A673 (cell line): Measurements from ENCODE around the gene AK5. TPM values are rescaled to one million over a fixed set of nuclear protein-coding genes. Genes with fewer than 3 reads are reported as not detected.

ENCODE experiments used
- BruUV-seq: library from RNA; stranded (reverse); fragments of 400-500 nt; replicated peaks from 2 replicates; lab custom pipeline; 2021; lab: Mats Ljungman, UMichigan
- CTCF ChIA-PET: fragments of 300-600 bp; sonication (Branson Sonifier 250); formaldehyde crosslinking; loops from one replicate; lab custom pipeline; 2022; ENCODE audit warnings: antibody characterized with exemption; lab: Charles Lee
- POLR2A ChIA-PET: fragments of 300-600 bp; sonication (Branson Sonifier 250); formaldehyde crosslinking; loops from one replicate; lab custom pipeline; 2022; ENCODE audit warnings: antibody characterized with exemption; ENCODE audit not compliant: low non-redundant PET; lab: Charles Lee
- DNase-seq: peaks from one replicate; pipeline ENCODE4 v3.0.0-alpha.2; 2015; ENCODE audit warnings: low spot score
- H3K27ac ChIP-seq: fragments of 200-600 bp; sonication (generic); 2 replicates; pipeline ENCODE4 v1.5.1; 2016; ENCODE audit warnings: mixed run types, low read depth, mild to moderate bottlenecking, mixed read lengths, antibody characterized with exemption, low read length; ENCODE audit not compliant: poor library complexity, severe bottlenecking
- H3K27me3 ChIP-seq: fragments of 200-600 bp; sonication (generic); replicated peaks from 2 replicates; pipeline ENCODE4 v1.6.1; 2017; ENCODE audit warnings: mixed run types, low read depth, mild to moderate bottlenecking, mixed read lengths, antibody characterized with exemption, low read length; ENCODE audit not compliant: insufficient read depth, poor library complexity
- H3K36me3 ChIP-seq: fragments of 200-600 bp; sonication (generic); 2 replicates; pipeline ENCODE4 v1.6.1; 2016; ENCODE audit warnings: mixed run types, mild to moderate bottlenecking, mixed read lengths, antibody characterized with exemption, low read length; ENCODE audit not compliant: insufficient read depth, poor library complexity, severe bottlenecking
- H3K4me1 ChIP-seq: fragments of 200-600 bp; sonication (generic); 2 replicates; pipeline ENCODE4 v1.6.1; 2017; ENCODE audit warnings: mixed run types, mild to moderate bottlenecking, mixed read lengths, antibody characterized with exemption, low read length; ENCODE audit not compliant: insufficient read depth, poor library complexity, severe bottlenecking
- H3K4me3 ChIP-seq: fragments of 200-600 bp; sonication (generic); 2 replicates; pipeline ENCODE4 v1.5.1; 2016; ENCODE audit warnings: low read depth, mixed run types, mild to moderate bottlenecking, mixed read lengths, low read length; ENCODE audit not compliant: poor library complexity, severe bottlenecking
- H3K9me3 ChIP-seq: fragments of 200-600 bp; sonication (generic); 2 replicates; pipeline ENCODE4 v1.6.1; 2016; ENCODE audit warnings: mixed run types, low read depth, mild to moderate bottlenecking, mixed read lengths, antibody characterized with exemption, low read length; ENCODE audit not compliant: poor library complexity, severe bottlenecking
- CTCF ChIP-seq: fragments of 300-800, 200-600 bp; sonication (generic); conservative IDR thresholded peaks from 2 replicates; pipeline ENCODE4 v1.5.1; 2017; ENCODE audit warnings: low read depth, mild to moderate bottlenecking, antibody characterized with exemption, low read length, moderate library complexity, mixed read lengths
- EZH2 ChIP-seq: fragments of 200-600 bp; sonication (generic); IDR thresholded peaks from 2 replicates; pipeline ENCODE4 v1.6.1; 2017; ENCODE audit warnings: borderline replicate concordance, low read depth, mild to moderate bottlenecking, mixed read lengths, antibody characterized with exemption, low read length; ENCODE audit not compliant: poor library complexity, severe bottlenecking
- intact Hi-C: fragments of 100-400 bp; cut with micrococcal nuclease; formaldehyde crosslinking; loops from one replicate; pipeline ENCODE4 v1.10.0; 2022; ENCODE audit not compliant: unreplicated experiment
- total RNA-seq: library from RNA; stranded (reverse); gene quantifications from 2 replicates; pipeline ENCODE4 v1.2.3, GENCODE V29; 2021

The AK5 gene
- total RNA-seq, 1 experiment from 2014 or later: 0.47 TPM

- no peaks in the 10 kb centered on the region for H3K36me3 ChIP-seq
- no peak for DNase-seq
- POLR2A ChIA-PET: no interaction called here
- no peaks in the 10 kb centered on the region for H3K9me3 ChIP-seq
- H3K27me3 ChIP-seq: no peaks in the 10 kb centered on the region
- no peak overlapping the region for H3K27ac ChIP-seq
- intact Hi-C loops: no loop called here
- CTCF ChIA-PET: no interaction called here
- H3K4me3 ChIP-seq: no peak overlapping the region
- no peaks in the 10 kb centered on the region for H3K4me1 ChIP-seq
- BruUV-seq: no TSS peak
- TF ChIP-seq CTCF (no peak), EZH2 (no peak)
Observed at GRCh38 chr1:77399250-77400086, 117.6 kb downstream of the AK5 start.

GRCh38 chr1:77400781-77401180, 119.0 kb downstream of the AK5 start:
- BruUV-seq: no TSS peak
- no peaks in the 10 kb centered on the region for H3K4me1 ChIP-seq
- H3K36me3 ChIP-seq: no peaks in the 10 kb centered on the region
- H3K4me3 ChIP-seq: no peak overlapping the region
- ChIA-PET POLR2A (no interaction called here), CTCF (no interaction called here)
- TF ChIP-seq CTCF: no peak
- TF ChIP-seq EZH2: no peak
- H3K9me3 ChIP-seq: no peaks in the 10 kb centered on the region
- no peaks in the 10 kb centered on the region for H3K27me3 ChIP-seq
- intact Hi-C loops: no loop called here
- no peak for DNase-seq
- H3K27ac ChIP-seq: no peak overlapping the region

- ChIA-PET CTCF (no interaction called here), POLR2A (no interaction called here)
- no peak overlapping the region for H3K27ac ChIP-seq
- no peaks in the 10 kb centered on the region for H3K4me1 ChIP-seq
- no peaks in the 10 kb centered on the region for H3K9me3 ChIP-seq
- BruUV-seq: no TSS peak
- no peak for DNase-seq
- no peak for TF ChIP-seq EZH2
- no peak for TF ChIP-seq CTCF
- H3K4me3 ChIP-seq: no peak overlapping the region
- no peaks in the 10 kb centered on the region for H3K27me3 ChIP-seq
- intact Hi-C loops: no loop called here
- H3K36me3 ChIP-seq: no peaks in the 10 kb centered on the region
Observed at GRCh38 chr1:77401384-77401783, 119.6 kb downstream of the AK5 start.
